GM23248 (cell line): Measurements from ENCODE around the gene ARF6. TPM values are rescaled to one million over a fixed set of nuclear protein-coding genes. Genes with fewer than 3 reads are reported as not detected.
"Not testable (repeated sequence)": the region's sequence is repeated elsewhere in the genome, so short reads cannot be mapped to it uniquely, and the experiment has no call there.

Experiments
- DNase-seq: peaks from one replicate; pipeline ENCODE4 v3.0.0-alpha.2; 2015
- H2AFZ ChIP-seq: fragments of 200-600 bp; sonication (generic); 2 replicates; pipeline ENCODE4 v1.6.1; 2016; ENCODE audit warnings: antibody characterized with exemption
- H3F3A ChIP-seq: fragments of 200-600 bp; sonication (generic); 2 replicates; pipeline ENCODE4 v1.6.1; 2016; ENCODE audit warnings: mild to moderate bottlenecking, antibody characterized with exemption, mixed run types; ENCODE audit not compliant: insufficient read depth
- H3K27ac ChIP-seq: fragments of 200-600 bp; sonication (generic); 2 replicates; pipeline ENCODE4 v1.5.1; 2016; ENCODE audit warnings: mild to moderate bottlenecking
- H3K27me3 ChIP-seq: fragments of 200-600 bp; sonication (generic); replicated peaks from 2 replicates; pipeline ENCODE4 v1.6.1; 2016; ENCODE audit warnings: mild to moderate bottlenecking; ENCODE audit not compliant: insufficient read depth
- H3K36me3 ChIP-seq: fragments of 200-600 bp; sonication (generic); 2 replicates; pipeline ENCODE4 v1.6.1; 2016; ENCODE audit warnings: low read depth, mild to moderate bottlenecking
- H3K4me1 ChIP-seq: fragments of 200-600 bp; sonication (generic); 2 replicates; pipeline ENCODE4 v1.6.1; 2016; ENCODE audit warnings: mild to moderate bottlenecking; ENCODE audit not compliant: insufficient read depth
- H3K4me2 ChIP-seq: fragments of 200-600 bp; sonication (generic); one replicate; pipeline ENCODE4 v1.6.1; 2016; ENCODE audit warnings: mild to moderate bottlenecking; ENCODE audit not compliant: unreplicated experiment
- H3K4me3 ChIP-seq: fragments of 200-600 bp; sonication (generic); 2 replicates; pipeline ENCODE4 v1.5.1; 2016; ENCODE audit warnings: mild to moderate bottlenecking
- H3K79me2 ChIP-seq: fragments of 200-600 bp; sonication (generic); 2 replicates; pipeline ENCODE4 v1.6.1; 2016; ENCODE audit warnings: mild to moderate bottlenecking; ENCODE audit not compliant: insufficient read depth
- H3K9ac ChIP-seq: fragments of 200-600 bp; sonication (generic); 2 replicates; pipeline ENCODE4 v1.6.1; 2016; ENCODE audit warnings: mild to moderate bottlenecking
- H3K9me2 ChIP-seq: fragments of 200-600 bp; sonication (generic); 2 replicates; pipeline ENCODE4 v1.6.1; 2016; ENCODE audit warnings: mixed run types, mild to moderate bottlenecking, moderate library complexity; ENCODE audit not compliant: insufficient read depth
- H3K9me3 ChIP-seq: fragments of 200-600 bp; sonication (generic); one replicate; pipeline ENCODE4 v1.6.1; 2017; ENCODE audit warnings: low read depth
- H4K20me1 ChIP-seq: fragments of 200-600 bp; sonication (generic); 2 replicates; pipeline ENCODE4 v1.6.0; 2016; ENCODE audit not compliant: insufficient read depth
- EZH2 ChIP-seq: fragments of 200-600 bp; sonication (generic); IDR thresholded peaks from 2 replicates; pipeline ENCODE4 v1.6.1; 2018; ENCODE audit warnings: antibody characterized with exemption, mild to moderate bottlenecking; ENCODE audit not compliant: insufficient read depth, poor library complexity, severe bottlenecking
- EZH2phosphoT487 ChIP-seq: fragments of 200-600 bp; sonication (generic); IDR thresholded peaks from 2 replicates; pipeline ENCODE4 v1.6.1; 2018; ENCODE audit warnings: antibody characterized with exemption, moderate library complexity, mild to moderate bottlenecking, low read depth; ENCODE audit not compliant: insufficient read depth
- WGBS, 2 experiments: methylation state at CpG; one replicate each; pipeline ENCODE4 v1.1.6; 2015 to 2017; ENCODE audit warnings: low lambda C conversion rate in 2 of 2, low coverage in 1 of 2; ENCODE audit errors: missing lambda C conversion rate in 2 of 2; 5-methylcytosine and 5-hydroxymethylcytosine counted together
- in situ Hi-C: fragments of 300-500 bp; cut with MboI; formaldehyde crosslinking; loops from 2 replicates; pipeline ENCODE4 v1.15.0; 2020
- polyA plus RNA-seq: library from polyadenylated mRNA; unstranded; fragments of >200 nt; fragmentation: Nextera tagmentation; extraction: Ambion mirVana; gene quantifications from 2 replicates; pipeline ENCODE4 v1.2.1, GENCODE V29; 2016
- total RNA-seq: library from RNA; depleted of rRNA; stranded (reverse); fragments of >200 nt; shearing (Covaris generic); gene quantifications from 2 replicates; pipeline ENCODE4 v1.2.3, GENCODE V29; 2014

The ARF6 gene
- total and polyA plus RNA-seq, 2 experiments from 2014 or later: 92.5 to 120 TPM

GRCh38 chr14:49865431-49865859, 27.4 kb upstream of the ARF6 start:
- H3F3A ChIP-seq: peaks cover 38% of the 10 kb centered on the region
- H3K27me3 ChIP-seq: no peaks in the 10 kb centered on the region
- no peak overlapping the region for H3K4me2 ChIP-seq
- no peak overlapping the region for H3K4me3 ChIP-seq
- peaks cover 21% of the 10 kb centered on the region for H3K79me2 ChIP-seq
- DNase-seq: peak; percentile 79
- H2AFZ ChIP-seq: no peak overlapping the region
- no peak overlapping the region for H3K27ac ChIP-seq
- no peaks in the 10 kb centered on the region for H3K36me3 ChIP-seq
- H3K9ac ChIP-seq: no peak overlapping the region
- no peaks in the 10 kb centered on the region for H4K20me1 ChIP-seq
- no peaks in the 10 kb centered on the region for H3K9me2 ChIP-seq
- TF ChIP-seq EZH2phosphoT487 (no peak), EZH2 (no peak)
- peaks cover 28% of the 10 kb centered on the region for H3K4me1 ChIP-seq
- in situ Hi-C loops: loop anchor here (25.0 kb wide), 1 partner anchor 672 kb away; the partner anchor contains the start of gene MAP4K5
- H3K9me3 ChIP-seq: no peaks in the 10 kb centered on the region
- WGBS, 2 experiments: 2% methylated on average over 4 of the region's 4 CpGs

- DNase-seq: peak; percentile 98
- 1 to 2% methylated on average over 39 to 55 of the region's 57 CpGs for WGBS, 2 experiments
- Histone ChIP-seq H4K20me1 (no peaks in the 10 kb centered on the region), H3K27ac (peak overlapping the region; percentile 84), H3K4me3 (peak overlapping the region; percentile 79), H3K36me3 (no peaks in the 10 kb centered on the region), H2AFZ (peak overlapping the region; percentile 85), H3K79me2 (peaks cover 21% of the 10 kb centered on the region), H3F3A (peaks cover 18% of the 10 kb centered on the region), H3K9ac (peak overlapping the region; percentile 83), H3K4me2 (peak overlapping the region; percentile 78), H3K9me3 (no peaks in the 10 kb centered on the region), H3K9me2 (no peaks in the 10 kb centered on the region), H3K27me3 (no peaks in the 10 kb centered on the region), H3K4me1 (peaks cover 20% of the 10 kb centered on the region; the same call in 1 of the 2 replicates)
- in situ Hi-C loops: loop anchor here (25.0 kb wide), 1 partner anchor 669 kb away; the partner anchor contains the start of gene MAP4K5
- no peak for TF ChIP-seq EZH2
These were observed 24.8 kb upstream of the ARF6 start for GRCh38 chr14:49867831-49868719.

DNA sequence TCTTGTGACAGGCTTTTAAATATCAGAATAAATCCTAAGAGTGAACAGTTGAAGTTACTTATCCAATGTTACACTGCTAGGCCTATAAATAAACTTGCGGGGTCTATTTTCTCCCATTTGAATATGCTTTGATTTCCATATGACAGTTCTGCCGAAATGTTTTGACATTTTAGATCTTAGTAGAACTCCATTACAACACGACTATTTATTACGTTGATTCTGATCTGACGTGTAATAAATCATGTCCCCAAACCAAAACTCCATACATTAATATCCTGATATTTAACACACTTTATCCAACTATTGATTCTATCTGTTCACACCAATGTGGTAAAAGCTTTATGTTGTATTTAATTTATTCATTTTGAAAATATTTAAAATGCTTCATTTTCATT, 24.2 kb upstream of the ARF6 start:
- Histone ChIP-seq H3K4me3 (peak overlapping the region; percentile 73), H3K9me3 (no peaks in the 10 kb centered on the region), H3F3A (peaks cover 13% of the 10 kb centered on the region), H3K27ac (peak overlapping the region; percentile 84), H3K4me1 (peaks cover 22% of the 10 kb centered on the region), H4K20me1 (no peaks in the 10 kb centered on the region), H3K79me2 (peaks cover 16% of the 10 kb centered on the region), H3K9me2 (no peaks in the 10 kb centered on the region), H3K27me3 (no peaks in the 10 kb centered on the region), H3K9ac (peak overlapping the region; percentile 83), H3K4me2 (peak overlapping the region; percentile 78), H3K36me3 (no peaks in the 10 kb centered on the region), H2AFZ (peak overlapping the region; percentile 81)
- 42 to 43% methylated on average over 5 of the region's 5 CpGs for WGBS, 2 experiments
- no peak for DNase-seq
- in situ Hi-C loops: loop anchor here (25.0 kb wide), 1 partner anchor 669 kb away; the partner anchor contains the start of gene MAP4K5
- TF ChIP-seq EZH2 (no peak), EZH2phosphoT487 (no peak)

DNA sequence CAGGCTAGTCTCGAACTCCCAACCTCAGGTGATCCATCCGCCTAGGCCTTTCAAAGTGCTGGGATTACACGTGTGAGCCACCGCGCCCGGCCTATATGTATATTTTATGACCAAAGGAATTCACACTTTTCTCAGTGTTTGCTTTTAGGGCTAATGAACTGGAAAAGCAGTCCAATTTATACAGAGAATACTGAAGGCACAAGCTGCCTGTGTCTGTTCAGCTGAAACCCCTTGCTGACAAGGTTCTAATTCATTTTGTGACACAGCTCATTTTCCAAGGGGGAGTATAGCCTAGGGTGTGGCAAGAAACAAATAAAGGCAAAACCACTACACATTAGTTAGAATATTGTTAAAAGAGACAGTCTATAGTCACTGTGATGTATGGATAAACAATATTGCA, 22.0 kb upstream of the ARF6 start:
- no peak for TF ChIP-seq EZH2phosphoT487
- TF ChIP-seq EZH2: no peak
- no peaks in the 10 kb centered on the region for H3K79me2 ChIP-seq
- no peak overlapping the region for H3K4me3 ChIP-seq
- H3K9me2 ChIP-seq: no peaks in the 10 kb centered on the region
- H2AFZ ChIP-seq: no peak overlapping the region
- WGBS, 2 experiments: 86% methylated on average over 6 of the region's 6 CpGs
- no peak overlapping the region for H3K27ac ChIP-seq
- no peak overlapping the region for H3K9ac ChIP-seq
- DNase-seq: no peak
- in situ Hi-C loops: loop anchor here (10.0 to 25.0 kb wide), 2 partner anchors 224 to 666 kb away; partner anchors contain the start of gene MAP4K5
- H3F3A ChIP-seq: peaks cover 9% of the 10 kb centered on the region
- H4K20me1 ChIP-seq: no peaks in the 10 kb centered on the region
- H3K27me3 ChIP-seq: no peaks in the 10 kb centered on the region
- peaks cover 18% of the 10 kb centered on the region for H3K4me1 ChIP-seq
- H3K4me2 ChIP-seq: no peak overlapping the region
- no peaks in the 10 kb centered on the region for H3K36me3 ChIP-seq
- no peaks in the 10 kb centered on the region for H3K9me3 ChIP-seq

- peaks cover 12% of the 10 kb centered on the region for H3K4me1 ChIP-seq
- not testable (repeated sequence) for H3F3A ChIP-seq, H3K9me2 ChIP-seq, H3K9ac ChIP-seq, H3K4me2 ChIP-seq, H4K20me1 ChIP-seq, H3K4me3 ChIP-seq, H3K9me3 ChIP-seq, H3K36me3 ChIP-seq, H3K27ac ChIP-seq, H3K79me2 ChIP-seq, H3K27me3 ChIP-seq
- peak overlapping the region; percentile 42; the same call in 1 of the 2 replicates for H2AFZ ChIP-seq
- 27 to 31% methylated on average over 6 of the region's 6 CpGs for WGBS, 2 experiments
- in situ Hi-C loops: loop anchor here (10.0 to 25.0 kb wide), 2 partner anchors 221 to 664 kb away; partner anchors contain the start of gene MAP4K5
- DNase-seq: peak; percentile 66
These were observed 19.3 kb upstream of the ARF6 start for GRCh38 chr14:49873548-49873947.
